ENCODE results near the gene CDKN2AIP. TPM values are rescaled to one million over a fixed set of nuclear protein-coding genes. Genes with fewer than 3 reads are reported as not detected.
"Not testable (repeated sequence)": the region's sequence is repeated elsewhere in the genome, so short reads cannot be mapped to it uniquely, and the experiment has no call there.

The CDKN2AIP gene
- total RNA-seq, 1 donor from 2014 or later = 15.2 TPM

DNA sequence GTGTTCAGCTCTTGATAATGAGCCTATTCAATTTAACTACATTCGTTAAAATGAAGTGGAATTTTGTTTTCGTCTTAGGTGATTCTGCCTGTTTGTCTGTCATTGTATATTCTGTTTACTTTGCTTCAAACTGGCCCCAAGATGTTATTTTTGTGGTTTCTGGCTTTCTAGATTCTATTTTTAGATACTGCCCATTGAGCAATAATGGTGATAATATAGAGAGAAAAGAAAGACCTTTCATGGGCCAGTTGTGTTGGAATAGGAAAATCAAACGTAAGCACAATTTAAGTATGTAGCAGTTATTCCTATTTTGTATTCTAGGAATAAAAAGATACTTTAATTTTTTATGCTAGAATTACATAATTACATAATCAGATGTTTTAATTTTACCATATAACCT lies 4.0 kb downstream of the CDKN2AIP start:
- no peak for DNase-seq (ENCODE audit: low read depth, low spot score)

DNA sequence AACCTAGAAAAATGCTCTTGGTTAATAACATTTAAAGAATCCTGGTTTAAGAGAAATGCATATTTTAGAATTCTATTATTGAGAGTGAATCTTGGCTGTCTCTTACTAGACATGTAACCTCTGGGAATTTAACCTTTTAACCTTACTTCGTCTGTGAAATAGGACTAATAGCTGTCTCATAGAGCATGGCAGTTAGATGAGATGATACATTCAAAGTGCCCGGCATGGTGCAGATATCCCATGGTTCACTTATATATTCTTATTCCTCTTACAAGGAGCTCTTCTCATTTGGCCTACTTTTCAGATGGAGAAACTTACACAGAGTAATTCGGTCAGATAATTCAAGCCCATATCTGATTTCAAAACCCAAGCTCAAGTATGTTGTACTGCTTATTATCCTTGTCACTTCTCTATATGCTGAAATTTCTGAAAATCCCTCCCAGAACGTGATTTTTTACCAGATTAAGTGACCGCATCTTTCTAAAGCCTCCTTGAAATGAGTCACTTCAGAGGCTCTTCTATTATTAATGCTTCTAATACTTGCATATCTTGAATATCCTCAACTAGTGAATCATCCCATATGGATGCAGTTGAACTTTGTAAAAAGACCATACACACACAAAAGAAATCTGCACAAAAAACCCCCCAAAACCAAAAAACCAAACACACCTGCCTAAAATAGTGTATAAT lies 4.9 kb downstream of the CDKN2AIP start:
- DNase-seq (ENCODE audit: low read depth, low spot score) = no peak

DNA sequence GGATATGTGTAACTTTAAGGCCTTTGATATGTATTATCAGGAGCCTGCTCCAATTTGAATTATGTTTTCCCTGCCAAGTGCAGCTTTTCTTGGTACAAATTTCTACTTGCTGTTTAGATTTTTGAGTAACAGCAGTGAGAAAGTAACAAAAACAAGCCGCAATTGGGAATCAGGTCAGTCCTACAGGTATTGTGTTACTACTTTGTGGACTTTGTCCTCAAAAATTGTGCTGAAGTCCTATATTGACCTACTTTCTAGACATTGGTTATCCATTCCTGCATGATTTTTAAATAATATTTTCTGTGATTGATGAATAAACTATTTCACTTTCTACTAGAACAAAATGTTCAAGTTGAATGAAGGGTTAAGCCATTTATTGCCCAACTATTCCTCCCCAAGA lies 5.7 kb downstream of the CDKN2AIP start:
- DNase-seq (ENCODE audit: low read depth, low spot score) = no peak

DNA sequence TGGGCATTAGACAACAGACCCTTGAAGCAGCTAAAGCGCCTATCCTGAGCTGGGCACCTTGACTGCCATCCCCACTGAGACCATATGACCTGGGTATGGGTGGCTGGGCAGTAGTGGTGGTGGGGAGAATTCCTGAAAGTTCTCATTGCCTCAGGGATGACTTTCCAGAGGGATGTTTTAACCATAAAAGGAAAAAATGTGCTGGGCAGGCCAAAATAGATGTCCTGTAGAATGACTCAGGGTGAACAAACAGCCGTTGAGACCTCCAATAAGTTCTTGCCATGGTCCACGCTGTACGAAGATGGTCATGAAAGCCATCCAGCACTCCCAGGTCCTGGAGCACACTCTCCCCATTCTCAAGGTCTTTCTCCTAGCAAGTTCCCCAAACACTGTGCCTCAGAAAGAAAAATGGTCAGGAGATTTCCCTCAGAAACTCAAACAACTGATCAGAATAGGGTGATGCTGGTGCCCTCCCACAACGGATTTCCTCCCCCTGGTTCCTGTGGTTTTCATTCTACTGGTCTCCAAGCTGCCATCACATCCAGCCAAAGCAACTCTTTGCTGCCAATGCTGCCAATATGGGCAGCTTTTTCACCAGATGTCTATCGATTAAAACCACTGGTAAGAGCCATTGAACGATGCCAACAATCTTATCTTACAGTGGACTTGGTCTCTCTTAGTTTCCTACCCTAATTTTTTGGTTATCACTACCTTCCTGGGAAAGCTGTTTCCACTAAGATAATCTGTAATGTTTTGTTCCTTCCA lies 11.2 kb downstream of the CDKN2AIP start:
- no peak for DNase-seq (ENCODE audit: low read depth, low spot score)

DNA sequence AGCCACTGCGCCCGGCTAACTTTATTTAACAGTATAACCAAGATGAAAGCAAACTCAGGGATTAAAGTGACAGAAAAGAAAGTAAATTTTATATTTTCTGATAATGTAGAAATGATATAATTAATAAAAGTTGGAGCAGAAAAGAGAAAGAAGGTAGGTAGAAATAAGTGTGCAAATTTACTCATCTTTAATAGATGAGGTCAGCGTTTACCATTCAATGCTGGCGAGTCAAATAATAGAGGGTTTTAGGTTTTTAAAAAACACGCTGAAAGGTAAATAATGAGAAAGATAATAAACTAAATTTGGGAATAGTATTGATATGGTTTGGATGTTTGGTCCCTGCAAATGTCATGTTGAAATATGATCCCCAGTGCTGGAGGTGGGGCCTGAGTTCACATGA lies 13.6 kb downstream of the CDKN2AIP start:
- DNase-seq (ENCODE audit: low read depth, low spot score) = no peak

DNA sequence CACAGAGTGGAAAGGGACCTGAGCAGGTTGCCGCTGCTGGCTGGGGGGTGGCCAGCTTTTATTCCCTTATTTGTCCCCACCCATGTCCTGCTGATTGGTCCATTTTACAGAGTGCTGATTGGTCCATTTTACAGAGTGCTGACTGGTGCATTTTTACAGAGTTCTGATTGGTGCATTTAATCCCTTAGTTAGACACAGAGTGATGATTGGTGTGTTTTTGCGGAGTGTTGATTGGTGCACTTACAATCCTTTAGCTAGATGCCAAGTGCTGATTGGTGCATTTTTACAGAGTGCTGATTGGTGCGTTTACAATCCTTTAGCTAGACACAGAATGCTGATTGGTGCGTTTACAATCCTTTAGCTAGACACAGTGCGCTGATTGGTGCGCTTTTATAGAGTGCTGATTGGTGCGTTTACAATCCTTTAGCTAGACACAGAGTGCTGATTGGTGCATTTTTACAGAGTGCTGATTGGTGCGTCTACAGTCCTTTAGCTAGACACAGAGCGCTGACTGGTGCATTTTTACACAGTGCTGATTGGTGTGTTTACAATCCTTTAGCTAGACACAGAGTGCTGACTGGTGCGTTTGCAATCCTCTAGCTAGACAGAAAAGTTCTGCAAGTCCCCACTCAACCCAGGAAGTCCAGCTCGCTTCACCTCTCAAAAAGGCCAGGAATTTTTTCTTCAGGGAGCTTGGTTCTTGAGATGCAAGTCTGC lies 19.6 kb downstream of the CDKN2AIP start:
- DNase-seq (ENCODE audit: low read depth, low spot score) = not testable (repeated sequence)

DNA sequence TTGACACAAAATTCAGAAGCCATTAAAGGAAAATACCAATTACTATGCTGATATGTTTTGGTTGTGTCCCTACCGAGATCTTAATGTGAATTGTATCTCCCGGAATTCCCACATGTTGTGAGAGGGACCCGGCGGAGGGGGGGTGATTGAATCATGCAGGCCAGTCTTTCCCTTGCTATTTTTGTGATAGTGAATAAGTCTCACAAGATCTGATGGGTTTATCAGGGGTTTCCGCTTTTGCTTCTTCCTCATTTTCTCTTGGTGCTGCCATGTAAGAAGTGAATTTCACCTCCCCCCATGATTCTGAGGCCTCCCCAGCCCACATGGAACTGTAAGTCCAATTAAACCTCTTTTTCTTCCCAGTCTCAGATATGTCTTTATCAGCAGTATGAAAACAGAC lies 21.4 kb downstream of the CDKN2AIP start:
- DNase-seq (ENCODE audit: low read depth, low spot score) = not testable (repeated sequence)

DNA sequence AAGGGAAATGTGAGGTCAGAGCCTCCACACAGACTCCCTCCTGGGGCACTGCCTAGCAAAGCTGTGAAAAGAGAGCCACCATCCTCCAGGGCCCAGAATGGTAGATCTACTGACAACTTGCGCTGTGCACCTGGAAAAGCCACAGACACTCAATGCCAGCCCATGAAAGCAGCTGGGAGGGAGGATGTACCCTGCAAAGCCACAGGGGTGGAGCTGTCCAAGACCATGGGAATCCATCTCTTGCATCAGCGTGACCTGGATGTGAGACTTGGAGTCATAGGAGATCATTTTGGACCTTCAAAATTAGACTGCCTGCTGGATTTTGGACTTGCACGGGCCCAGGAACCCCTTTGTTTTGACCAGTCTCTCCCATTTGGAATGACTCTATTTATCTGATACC lies 22.8 kb downstream of the CDKN2AIP start:
- DNase-seq (ENCODE audit: low read depth, low spot score) = no peak

DNA sequence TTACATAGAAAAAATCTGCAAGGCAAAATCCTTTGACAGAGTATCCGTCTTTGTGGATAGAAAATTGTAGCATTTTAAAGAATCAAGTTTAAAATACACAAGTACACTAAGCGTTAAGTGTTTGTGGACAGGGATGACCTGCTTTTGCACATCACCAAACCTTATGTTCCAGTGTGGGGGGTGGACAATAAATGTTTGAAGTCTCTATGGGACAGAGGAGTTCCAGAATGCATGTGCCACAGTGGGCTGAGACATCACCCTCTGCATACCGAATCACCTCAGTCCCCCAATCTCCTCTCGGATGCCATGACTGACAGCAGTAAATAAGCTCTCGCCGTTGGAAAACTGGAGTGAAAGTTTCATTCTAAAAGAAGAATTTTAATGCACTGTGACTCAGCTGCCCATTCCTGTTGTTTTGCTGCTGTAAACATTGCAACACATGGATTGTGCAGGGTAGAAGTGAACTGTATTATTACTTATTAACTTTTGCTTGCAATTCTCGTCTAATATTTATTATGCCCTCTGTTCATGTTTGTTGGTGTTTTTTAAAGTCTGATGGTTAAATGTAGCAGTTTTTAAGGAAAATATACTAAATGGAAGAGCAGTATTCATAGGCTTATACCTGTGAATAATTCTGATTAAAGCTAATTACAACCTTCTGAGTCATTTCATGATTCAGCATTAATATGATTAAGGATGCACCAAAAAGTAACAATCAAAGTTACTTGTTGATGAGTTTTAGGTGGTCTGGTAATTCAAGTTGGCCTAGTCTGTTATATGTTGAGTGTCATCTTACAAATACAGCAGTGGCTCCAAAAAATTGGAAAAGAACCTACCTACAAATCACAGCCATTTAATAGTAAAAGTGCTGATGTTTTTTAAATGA lies 24.0 kb downstream of the CDKN2AIP start:
- no peak for DNase-seq (ENCODE audit: low read depth, low spot score)

DNA sequence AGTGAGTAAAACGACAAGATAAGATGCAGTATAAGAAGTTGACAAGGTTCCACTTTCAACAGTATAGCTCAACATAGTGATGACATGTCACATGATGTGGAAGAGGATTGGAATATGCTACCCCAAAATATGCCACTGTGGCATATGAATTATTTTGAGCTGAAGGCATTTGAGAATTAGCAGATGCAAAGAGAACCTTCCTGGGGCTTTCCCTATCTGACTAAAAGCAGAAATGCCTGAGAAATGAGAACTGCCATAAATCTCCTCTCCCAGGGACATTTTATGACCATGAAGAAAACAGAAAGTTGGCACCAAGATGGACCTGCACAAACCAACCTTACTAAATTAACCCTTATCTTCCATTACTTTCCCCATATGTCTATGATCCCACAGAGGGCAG lies 24.8 kb downstream of the CDKN2AIP start:
- DNase-seq (ENCODE audit: low read depth, low spot score) = no peak

DNA sequence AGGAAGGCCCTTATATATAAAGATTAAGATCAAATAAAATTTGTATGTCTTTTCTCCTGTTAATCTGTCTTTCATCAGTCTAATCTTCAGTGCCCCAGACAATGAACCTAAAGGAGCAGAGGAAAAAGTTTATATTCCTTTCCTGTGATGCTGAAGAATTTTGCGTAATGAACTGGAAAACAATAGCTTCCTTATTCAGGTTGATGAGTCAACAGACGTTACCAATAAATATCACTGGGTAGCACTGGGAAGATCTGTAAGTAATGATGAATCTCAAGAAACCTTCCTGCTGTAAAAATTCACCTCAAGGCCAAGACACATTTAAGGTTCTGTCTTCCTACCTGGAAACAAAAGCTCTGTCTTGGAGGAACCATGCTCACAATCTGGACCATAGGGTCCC lies 25.5 kb downstream of the CDKN2AIP start:
- no peak for DNase-seq (ENCODE audit: low read depth, low spot score)

DNA sequence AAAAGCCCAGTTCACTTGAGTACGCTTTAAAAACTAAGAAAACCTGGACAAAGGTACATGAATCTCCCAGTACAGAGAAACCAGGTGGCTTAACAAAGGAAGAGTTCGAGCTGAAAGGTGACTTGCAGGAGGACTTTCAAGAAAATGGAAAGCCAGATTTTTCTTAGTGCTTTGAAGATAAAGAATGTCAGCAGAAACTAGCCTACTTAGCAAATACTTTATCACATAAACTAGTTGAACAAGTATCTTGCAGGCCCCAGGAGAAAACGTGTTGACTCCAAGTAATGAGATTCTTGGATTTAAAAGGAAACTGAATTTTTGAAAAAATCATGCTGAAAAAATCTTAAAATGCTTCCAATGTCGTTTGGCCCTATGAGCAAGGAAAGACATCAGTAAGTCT lies 26.4 kb downstream of the CDKN2AIP start:
- DNase-seq (ENCODE audit: low read depth, low spot score) = no peak

DNA sequence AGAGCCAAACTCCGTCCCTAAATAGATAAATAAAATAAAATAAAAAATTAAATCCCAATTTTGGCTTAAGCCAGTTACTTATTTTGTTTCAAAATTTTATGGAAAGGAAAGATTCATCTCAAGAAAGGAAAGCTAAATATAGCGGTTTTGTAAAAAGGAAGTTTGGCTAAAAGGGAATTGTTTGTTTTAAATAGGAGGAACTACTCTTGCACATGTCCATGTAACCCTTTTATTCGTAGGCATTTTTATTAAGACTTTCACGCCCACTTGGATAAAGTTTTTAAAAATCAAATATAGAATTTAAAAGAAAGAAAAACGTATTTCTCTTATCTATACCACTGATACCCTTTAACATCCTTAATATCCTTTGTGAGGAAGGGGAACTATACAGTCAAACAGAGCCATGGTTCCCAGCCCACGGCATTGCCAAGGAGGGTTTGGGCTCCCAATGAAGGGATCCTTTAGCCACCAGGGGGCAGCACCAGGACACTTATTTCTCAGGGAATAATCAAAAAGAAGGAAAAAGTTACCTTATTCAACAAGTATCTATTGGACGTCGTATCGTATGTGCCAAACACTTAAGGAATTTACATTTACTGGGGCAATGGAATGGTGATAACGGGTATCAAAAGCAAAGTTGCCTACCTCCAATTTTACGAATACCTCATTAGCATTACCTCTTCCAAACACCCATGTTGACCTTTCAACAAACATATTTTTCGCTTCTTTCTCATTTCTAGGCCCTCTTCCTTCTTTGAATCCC lies 27.7 kb downstream of the CDKN2AIP start:
- peak; percentile 29 for DNase-seq (ENCODE audit: low read depth, low spot score)

DNA sequence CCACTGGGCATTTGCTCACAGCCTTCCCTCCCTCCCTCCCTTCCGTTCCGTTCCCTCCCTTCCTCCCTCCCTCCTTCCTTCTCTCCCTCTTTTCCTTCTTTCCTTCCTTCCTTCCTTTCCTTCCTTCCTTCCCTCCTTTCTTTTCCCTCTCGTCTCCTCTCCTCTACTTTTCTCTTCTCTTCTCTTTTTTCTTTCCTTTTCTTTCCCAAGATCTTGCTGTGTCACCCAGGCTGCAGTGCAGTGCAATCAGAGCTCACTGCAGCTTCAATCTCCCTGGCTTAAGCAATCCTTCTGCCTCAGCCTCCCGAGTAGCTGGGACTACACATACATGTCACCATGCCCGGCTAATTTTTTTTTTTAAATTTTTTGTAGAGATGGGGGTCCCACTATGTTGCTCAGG lies 33.7 kb downstream of the CDKN2AIP start:
- no peak for DNase-seq (ENCODE audit: low read depth, low spot score)

DNA sequence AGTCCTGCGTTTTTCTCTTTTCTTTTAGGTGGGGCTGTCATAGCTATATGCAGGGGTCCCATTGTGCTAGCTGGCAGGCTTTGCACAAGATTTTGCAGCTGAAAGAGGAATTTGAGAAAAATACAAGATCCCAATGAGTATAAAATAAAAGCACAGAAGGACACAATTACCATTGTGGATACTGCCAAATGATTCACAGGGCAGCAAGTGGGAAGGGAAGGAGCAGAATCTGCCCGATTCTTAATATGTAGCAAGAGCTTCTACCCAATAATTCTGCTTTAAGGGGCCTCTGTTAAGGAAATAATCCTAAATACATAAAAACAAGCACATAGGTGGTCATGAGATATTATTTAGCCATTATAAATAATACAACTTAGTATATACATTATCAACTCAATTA lies 34.5 kb downstream of the CDKN2AIP start:
- no peak for DNase-seq (ENCODE audit: low read depth, low spot score)

DNA sequence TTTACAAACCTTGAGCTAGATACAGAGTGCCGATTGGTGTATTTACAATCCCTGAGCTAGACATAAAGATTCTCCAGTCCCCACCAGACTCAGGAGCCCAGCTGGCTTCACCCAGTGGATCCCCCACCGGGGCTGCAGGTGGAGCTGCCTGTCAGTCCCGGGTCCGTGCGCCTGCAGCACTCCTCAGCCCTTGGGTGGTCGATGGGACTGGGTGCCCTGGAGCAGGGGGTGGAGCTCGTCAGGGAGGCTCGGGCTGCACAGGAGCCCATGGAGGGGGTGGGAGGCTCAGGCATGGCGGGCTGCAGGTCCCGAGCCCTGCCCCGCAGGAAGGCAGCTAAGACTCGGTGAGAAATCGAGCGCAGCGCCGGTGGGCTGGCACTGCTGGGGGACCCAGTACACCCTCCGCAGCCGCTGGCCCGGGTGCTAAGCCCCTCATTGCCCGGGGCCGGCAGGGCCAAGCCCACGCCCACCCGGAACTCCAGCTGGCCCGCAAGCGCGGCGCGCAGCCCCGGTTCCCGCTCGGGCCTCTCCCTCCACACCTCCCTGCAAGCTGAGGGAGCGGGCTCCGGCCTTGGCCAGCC lies 38.2 kb downstream of the CDKN2AIP start:
- DNase-seq (ENCODE audit: low read depth, low spot score) = not testable (repeated sequence)

DNA sequence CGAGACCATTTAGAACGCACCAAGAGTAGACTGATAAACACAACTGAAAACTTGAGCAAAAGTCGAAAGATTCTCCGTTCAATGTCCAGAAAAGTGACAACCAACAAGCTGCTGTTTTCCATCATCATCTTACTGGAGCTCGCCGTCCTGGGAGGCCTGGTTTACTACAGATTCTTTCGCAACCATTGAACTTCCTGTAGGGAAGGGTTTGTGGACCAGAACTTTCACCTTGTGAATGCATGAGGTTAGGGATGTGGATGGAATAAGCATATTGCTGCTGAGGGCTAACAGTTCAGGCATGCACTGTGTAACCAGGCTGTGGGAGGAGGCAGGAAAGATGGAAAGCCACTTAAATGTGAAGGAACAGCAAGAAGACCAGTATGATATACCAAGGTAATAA lies 39.6 kb downstream of the CDKN2AIP start:
- no peak for DNase-seq (ENCODE audit: low read depth, low spot score)

DNA sequence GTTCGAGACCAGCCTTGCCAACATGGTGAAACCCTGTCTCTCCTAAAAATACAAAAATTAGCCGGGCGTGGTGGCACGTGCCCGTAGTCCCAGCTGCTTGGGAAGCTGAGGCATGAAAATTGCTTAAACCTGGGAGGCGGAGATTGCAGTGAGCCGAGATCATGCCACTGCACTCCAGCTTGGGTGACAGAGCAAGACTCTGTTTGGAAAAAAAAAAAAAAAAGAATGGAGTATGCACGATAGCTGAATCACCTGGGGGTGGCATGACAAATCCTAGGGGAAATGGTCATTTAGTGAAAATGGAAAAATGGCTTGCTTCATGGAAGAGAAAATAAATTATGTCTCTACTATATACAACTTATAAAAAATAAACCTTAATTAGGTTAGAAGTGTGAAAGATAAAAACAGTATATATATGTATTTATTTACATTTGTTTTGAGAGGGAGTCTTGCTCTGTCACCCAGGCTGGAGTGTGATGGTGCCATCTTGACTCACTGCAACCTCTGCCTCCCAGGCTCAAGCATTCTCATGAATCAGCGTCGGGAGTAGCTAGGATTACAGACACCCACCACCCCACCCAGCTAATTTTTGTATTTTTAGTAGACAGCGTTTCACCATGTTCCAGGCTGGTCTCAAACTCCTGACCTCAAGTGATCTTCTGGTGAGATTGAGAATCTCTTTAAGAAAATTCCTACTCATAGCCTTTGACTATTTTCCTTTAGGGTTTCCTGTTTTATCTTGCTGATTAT lies 41.1 kb downstream of the CDKN2AIP start:
- DNase-seq (ENCODE audit: low read depth, low spot score) = no peak

DNA sequence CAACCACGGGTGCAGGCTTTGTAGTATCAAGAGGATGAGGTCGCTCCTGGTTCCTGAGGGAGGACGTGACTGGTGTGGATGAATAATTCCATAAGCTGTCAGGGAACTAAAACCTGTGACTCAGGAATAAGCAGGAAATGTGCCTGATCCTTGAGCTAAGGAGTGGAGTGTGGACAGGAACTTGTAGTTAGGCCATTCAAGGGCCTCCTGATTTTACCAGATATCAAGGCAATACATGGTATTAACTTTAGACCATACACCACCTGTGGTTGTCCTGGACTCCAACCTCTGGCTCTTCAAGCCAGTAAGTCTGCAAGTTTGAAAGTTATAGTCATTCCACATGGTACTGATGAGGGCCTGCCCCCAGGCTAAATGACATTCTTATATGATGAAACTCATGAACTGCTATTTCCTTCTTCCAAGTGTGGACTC lies 48.4 kb downstream of the CDKN2AIP start:
- DNase-seq (ENCODE audit: low read depth, low spot score) = no peak

DNA sequence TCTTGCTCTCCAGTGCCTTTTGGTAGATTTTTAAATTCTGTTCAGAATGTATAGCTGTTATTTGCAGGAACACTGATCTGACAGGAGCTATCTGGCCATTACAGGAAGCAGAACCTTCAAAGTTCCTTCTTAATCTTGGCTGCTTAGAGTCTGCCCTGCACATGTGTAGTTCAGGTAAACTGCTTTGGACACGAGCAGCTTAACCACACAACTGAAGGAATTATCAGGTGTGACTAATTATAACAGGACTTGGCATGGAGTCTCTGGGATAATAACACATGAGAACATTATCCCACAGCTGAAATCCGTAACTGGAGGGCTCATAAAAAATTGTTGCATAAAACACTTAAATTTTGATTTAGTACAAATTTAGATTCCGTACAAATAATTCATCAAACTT lies 48.8 kb downstream of the CDKN2AIP start:
- DNase-seq (ENCODE audit: low read depth, low spot score) = no peak
